Neutrophil (primary cell): ENCODE measurements around the gene TBX19.

Experiments used
- H3K27ac ChIP-seq: fragments of 200-600 bp; sonication (generic); 2 replicates; pipeline ENCODE4 v1.5.1; 2016; ENCODE audit warnings: mild to moderate bottlenecking, moderate library complexity
- H3K27me3 ChIP-seq: fragments of 200-600 bp; sonication (generic); 2 replicates; pipeline ENCODE4 v1.6.0; 2016; ENCODE audit warnings: mild to moderate bottlenecking
- H3K36me3 ChIP-seq: fragments of 200-600 bp; sonication (generic); 2 replicates; pipeline ENCODE4 v1.5.1; 2017
- H3K4me1 ChIP-seq, 2 experiments: fragments of 200-600 bp in 1 of 2; sonication (generic) in 1 of 2; 1 replicate in 1 of 2; 2 replicates in 1 of 2; pipeline versions ENCODE4 v1.5.1 to v1.6.1; 2013 to 2016; ENCODE audit warnings: low read depth in 1 of 2, low read length in 1 of 2, mild to moderate bottlenecking in 1 of 2, moderate library complexity in 1 of 2; ENCODE audit not compliant: control insufficient read depth in 1 of 2, insufficient read depth in 1 of 2
- H3K4me3 ChIP-seq, 2 experiments: fragments of 200-600 bp in 1 of 2; sonication (generic) in 1 of 2; 1 replicate in 1 of 2; 2 replicates in 1 of 2; pipeline ENCODE4 v1.5.1; 2013 to 2016; ENCODE audit warnings: low read depth in 1 of 2, low read length in 1 of 2, mild to moderate bottlenecking in 1 of 2, moderate library complexity in 1 of 2
- H3K9me3 ChIP-seq: fragments of 200-600 bp; sonication (generic); 2 replicates; pipeline ENCODE4 v1.5.1; 2016
- TF ChIP-seq, protein P1 (sequence below): fragments of 200-600 bp; sonication (generic); IDR thresholded peaks from 2 replicates; pipeline ENCODE4 v1.5.1; 2016; ENCODE audit warnings: antibody characterized with exemption

Gene TBX19

DNA sequence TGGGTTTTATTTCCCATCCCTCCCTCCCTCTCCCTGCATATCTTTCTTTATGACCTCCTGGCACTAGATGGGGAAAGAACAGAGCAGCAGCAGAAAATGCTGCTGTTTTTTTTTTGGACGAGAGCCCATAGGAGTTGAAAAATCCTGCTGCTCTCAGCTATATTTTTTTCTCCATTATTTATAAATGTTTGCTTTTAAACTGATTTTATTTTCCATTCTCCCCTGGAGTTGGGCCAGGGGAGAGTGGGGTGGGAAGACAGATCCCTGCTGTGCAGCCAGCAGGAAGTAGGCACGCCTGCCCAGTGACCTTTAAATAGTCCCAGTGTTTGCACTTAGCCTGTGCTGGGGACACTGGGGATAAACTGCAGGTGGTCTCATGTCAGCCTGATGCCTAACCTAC is 37.5 kb upstream of the TBX19 start:
- Histone ChIP-seq H3K4me1 (no peaks in the 10 kb centered on the region), H3K9me3 (no peaks in the 10 kb centered on the region), H3K4me3 (no peak overlapping the region), H3K27ac (no peak overlapping the region), H3K27me3 (no peaks in the 10 kb centered on the region), H3K36me3 (peaks cover 85% of the 10 kb centered on the region)
- TF ChIP-seq, protein P1, sequence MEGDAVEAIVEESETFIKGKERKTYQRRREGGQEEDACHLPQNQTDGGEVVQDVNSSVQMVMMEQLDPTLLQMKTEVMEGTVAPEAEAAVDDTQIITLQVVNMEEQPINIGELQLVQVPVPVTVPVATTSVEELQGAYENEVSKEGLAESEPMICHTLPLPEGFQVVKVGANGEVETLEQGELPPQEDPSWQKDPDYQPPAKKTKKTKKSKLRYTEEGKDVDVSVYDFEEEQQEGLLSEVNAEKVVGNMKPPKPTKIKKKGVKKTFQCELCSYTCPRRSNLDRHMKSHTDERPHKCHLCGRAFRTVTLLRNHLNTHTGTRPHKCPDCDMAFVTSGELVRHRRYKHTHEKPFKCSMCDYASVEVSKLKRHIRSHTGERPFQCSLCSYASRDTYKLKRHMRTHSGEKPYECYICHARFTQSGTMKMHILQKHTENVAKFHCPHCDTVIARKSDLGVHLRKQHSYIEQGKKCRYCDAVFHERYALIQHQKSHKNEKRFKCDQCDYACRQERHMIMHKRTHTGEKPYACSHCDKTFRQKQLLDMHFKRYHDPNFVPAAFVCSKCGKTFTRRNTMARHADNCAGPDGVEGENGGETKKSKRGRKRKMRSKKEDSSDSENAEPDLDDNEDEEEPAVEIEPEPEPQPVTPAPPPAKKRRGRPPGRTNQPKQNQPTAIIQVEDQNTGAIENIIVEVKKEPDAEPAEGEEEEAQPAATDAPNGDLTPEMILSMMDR, result no peak

DNA sequence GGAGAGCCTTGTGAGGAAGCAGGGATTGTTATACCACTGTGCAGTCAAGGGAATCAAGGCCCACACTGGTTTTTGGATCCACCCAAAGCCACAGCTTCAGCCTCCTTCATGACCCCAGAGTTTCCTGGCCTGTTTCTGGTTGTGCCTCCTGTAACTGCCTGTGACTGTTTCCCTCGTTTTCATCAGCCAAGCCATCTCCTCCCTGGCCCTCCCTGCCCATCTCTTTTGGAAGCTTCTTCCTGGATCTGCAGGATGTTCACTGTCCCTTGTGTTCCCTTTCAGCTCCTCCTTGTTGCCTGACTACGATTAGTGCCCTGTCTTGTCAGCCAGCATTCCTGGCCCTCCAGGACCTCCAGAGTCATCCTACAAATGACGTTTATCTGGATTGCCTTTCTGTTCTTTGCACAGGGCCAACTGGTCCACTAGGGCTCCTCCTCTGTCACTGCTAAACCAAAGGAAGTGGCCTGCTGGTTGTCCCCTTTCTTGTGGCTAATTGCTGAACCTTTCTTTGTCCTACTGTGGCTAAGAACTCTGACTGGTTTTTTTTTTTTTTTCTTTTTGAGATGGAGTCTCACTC is 37.0 kb upstream of the TBX19 start:
- no peaks in the 10 kb centered on the region for H3K4me1 ChIP-seq
- TF ChIP-seq, protein P1, result no peak
- no peaks in the 10 kb centered on the region for H3K9me3 ChIP-seq
- peaks cover 80% of the 10 kb centered on the region for H3K36me3 ChIP-seq
- no peaks in the 10 kb centered on the region for H3K27me3 ChIP-seq
- no peak overlapping the region for H3K27ac ChIP-seq
- no peak overlapping the region for H3K4me3 ChIP-seq

DNA sequence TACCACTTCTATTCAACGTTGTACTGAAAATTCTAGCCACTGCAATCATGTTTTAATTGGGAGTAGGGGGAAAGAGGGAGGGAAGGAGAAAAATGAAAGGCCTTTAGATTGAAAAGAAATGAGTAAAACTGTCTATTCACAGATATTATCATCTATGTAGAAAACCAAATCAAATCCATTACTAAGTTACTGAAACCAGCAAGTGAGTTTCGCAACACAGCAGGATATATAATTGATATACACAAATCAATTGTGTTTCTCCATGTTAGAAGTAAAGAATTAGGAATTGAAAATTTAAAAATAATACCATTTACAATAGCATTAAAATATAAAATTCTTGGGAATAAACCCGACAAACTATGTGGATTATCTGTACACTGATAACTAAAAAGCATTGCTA is 35.6 kb upstream of the TBX19 start:
- Histone ChIP-seq H3K4me3 (no peak overlapping the region), H3K9me3 (no peaks in the 10 kb centered on the region), H3K4me1 (no peaks in the 10 kb centered on the region), H3K27me3 (no peaks in the 10 kb centered on the region), H3K36me3 (peaks cover 77% of the 10 kb centered on the region), H3K27ac (no peak overlapping the region)
- TF ChIP-seq, protein P1, result no peak

DNA sequence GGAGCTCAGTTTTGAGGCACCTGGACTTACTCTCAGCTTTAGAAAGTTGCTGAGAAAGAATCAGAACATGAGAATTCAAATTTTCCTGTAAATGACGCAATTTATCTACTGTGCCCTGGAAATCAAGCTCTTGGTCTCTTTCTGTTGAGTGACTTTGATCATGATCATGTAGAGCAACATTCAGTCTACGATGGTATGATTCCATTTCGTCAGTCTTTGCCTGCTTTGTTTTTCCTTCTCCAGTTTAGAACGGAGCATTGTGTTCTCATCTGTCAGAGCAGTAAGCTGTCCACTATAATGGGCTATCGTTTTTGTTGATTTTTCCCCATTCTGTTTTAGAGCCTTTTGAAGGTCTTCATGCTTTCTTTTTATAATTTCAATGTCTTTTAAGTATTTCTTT is 34.2 kb upstream of the TBX19 start:
- Histone ChIP-seq H3K27ac (no peak overlapping the region), H3K36me3 (peaks cover 75% of the 10 kb centered on the region), H3K9me3 (no peaks in the 10 kb centered on the region), H3K4me1 (no peaks in the 10 kb centered on the region), H3K27me3 (no peaks in the 10 kb centered on the region), H3K4me3 (no peak overlapping the region)
- TF ChIP-seq, protein P1, result no peak

DNA sequence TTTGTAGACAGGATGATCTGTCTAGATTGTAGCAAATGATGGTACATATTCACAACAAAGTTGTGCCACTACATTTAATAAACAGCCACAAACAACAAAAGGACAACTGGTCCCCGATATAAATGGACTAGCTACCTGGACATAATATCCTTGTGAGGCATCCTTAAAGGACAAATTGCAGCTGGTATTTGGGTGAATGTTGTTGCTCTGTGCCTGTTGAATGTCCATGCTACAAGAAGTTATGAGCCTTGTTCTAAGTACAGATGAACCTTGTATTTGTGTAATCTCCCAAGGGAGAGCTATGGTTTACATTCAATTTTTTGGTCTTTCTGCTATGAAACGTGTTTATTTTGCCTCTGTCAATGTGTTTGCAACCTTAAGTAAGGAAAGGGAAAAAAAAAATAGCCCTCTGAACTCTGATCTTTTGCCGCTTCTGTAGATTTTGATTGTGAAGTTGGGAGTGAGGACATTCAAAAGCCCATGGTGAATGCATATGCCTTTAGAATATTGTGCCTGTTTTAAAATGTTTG is 28.4 kb upstream of the TBX19 start:
- Histone ChIP-seq H3K27ac (no peak overlapping the region), H3K27me3 (no peaks in the 10 kb centered on the region), H3K4me1 (no peaks in the 10 kb centered on the region), H3K36me3 (peaks cover 41% of the 10 kb centered on the region), H3K4me3 (no peak overlapping the region), H3K9me3 (no peaks in the 10 kb centered on the region)
- TF ChIP-seq, protein P1, result no peak
